PC-9 (cell line): Measurements from ENCODE around the gene SHROOM3. TPM values are rescaled to one million over a fixed set of nuclear protein-coding genes. Genes with fewer than 3 reads are reported as not detected.

Experiments used
- BruUV-seq: library from RNA; stranded (reverse); fragments of 400-500 nt; replicated peaks from 2 replicates; lab custom pipeline; 2021; lab: Mats Ljungman, UMichigan
- CTCF ChIA-PET: fragments of 300-600 bp; sonication (Branson Sonifier 250); formaldehyde crosslinking; loops from one replicate; lab custom pipeline; 2022; ENCODE audit warnings: antibody characterized with exemption; lab: Charles Lee
- POLR2A ChIA-PET: fragments of 300-600 bp; sonication (Branson Sonifier 250); formaldehyde crosslinking; loops from one replicate; lab custom pipeline; 2022; ENCODE audit warnings: antibody characterized with exemption; ENCODE audit not compliant: unreplicated experiment; lab: Charles Lee
- DNase-seq, 2 experiments: peaks; one replicate each; pipeline versions ENCODE4 v3.0.0 to v3.0.0-alpha.2; 2015 to 2022; ENCODE audit warnings: mixed read lengths in 1 of 2
- H2AFZ ChIP-seq: fragments of 200-600 bp; sonication (generic); 2 replicates; pipeline ENCODE4 v1.8.1; 2017; ENCODE audit warnings: antibody characterized with exemption
- H3F3A ChIP-seq: fragments of 200-600 bp; sonication (generic); 2 replicates; pipeline ENCODE4 v1.8.1; 2017; ENCODE audit warnings: antibody characterized with exemption, mild to moderate bottlenecking, low read depth; ENCODE audit not compliant: insufficient read depth
- H3K27ac ChIP-seq: fragments of 200-600 bp; sonication (generic); 2 replicates; pipeline ENCODE4 v1.6.1; 2016; ENCODE audit warnings: mixed run types
- H3K27me3 ChIP-seq: fragments of 200-600 bp; sonication (generic); 2 replicates; pipeline ENCODE4 v1.6.1; 2016; ENCODE audit warnings: low read depth, mixed run types; ENCODE audit not compliant: insufficient read depth
- H3K36me3 ChIP-seq: fragments of 200-600 bp; sonication (generic); 2 replicates; pipeline ENCODE4 v1.6.1; 2016; ENCODE audit warnings: low read depth, mixed run types
- H3K4me1 ChIP-seq: fragments of 200-600 bp; sonication (generic); replicated peaks from 2 replicates; pipeline ENCODE4 v1.6.1; 2016; ENCODE audit warnings: mixed run types; ENCODE audit not compliant: insufficient read depth
- H3K4me2 ChIP-seq: fragments of 200-600 bp; sonication (generic); 2 replicates; pipeline ENCODE4 v1.6.1; 2017; ENCODE audit warnings: mixed run types
- H3K4me3 ChIP-seq: fragments of 200-600 bp; sonication (generic); 2 replicates; pipeline ENCODE4 v1.6.1; 2016; ENCODE audit warnings: mixed run types
- H3K79me2 ChIP-seq: fragments of 200-600 bp; sonication (generic); 2 replicates; pipeline ENCODE4 v1.6.1; 2017; ENCODE audit warnings: low read depth, mixed run types
- H3K9me2 ChIP-seq: fragments of 200-600 bp; sonication (generic); 2 replicates; pipeline ENCODE4 v1.8.1; 2017; ENCODE audit warnings: mild to moderate bottlenecking; ENCODE audit not compliant: insufficient read depth
- H3K9me3 ChIP-seq: fragments of 200-600 bp; sonication (generic); 2 replicates; pipeline ENCODE4 v1.8.1; 2016; ENCODE audit warnings: low read depth; ENCODE audit not compliant: insufficient read depth
- H4K20me1 ChIP-seq: fragments of 200-600 bp; sonication (generic); 2 replicates; pipeline ENCODE4 v1.8.1; 2017; ENCODE audit not compliant: insufficient read depth
- CTCF ChIP-seq: fragments of 200-600 bp; sonication (generic); conservative IDR thresholded peaks from 2 replicates; pipeline ENCODE4 v1.6.1; 2017; ENCODE audit warnings: mixed run types, antibody characterized with exemption, mild to moderate bottlenecking, moderate library complexity
- EZH2 ChIP-seq: fragments of 200-600 bp; sonication (generic); IDR thresholded peaks from 2 replicates; pipeline ENCODE4 v1.8.0; 2017; ENCODE audit warnings: antibody characterized with exemption, low read depth
- intact Hi-C: fragments of 100-400 bp; cut with micrococcal nuclease; formaldehyde crosslinking; loops from one replicate; pipeline ENCODE4 v1.10.0; 2022; ENCODE audit not compliant: unreplicated experiment
- total RNA-seq: library from RNA; stranded (reverse); gene quantifications from 2 replicates; pipeline ENCODE4 v1.2.3, GENCODE V29; 2021

SHROOM3 gene
- total RNA-seq, 1 experiment from 2014 or later = 44.3 TPM

GRCh38 chr4:76536373-76536689 lies 101.3 kb downstream of the SHROOM3 start:
- CTCF ChIA-PET = interaction anchor here (0.6 kb wide), 1 partner anchor 658 kb away, joined by 3 read pairs; no protein-coding TSS in a partner anchor
- H3K27me3 ChIP-seq = no peaks in the 10 kb centered on the region
- H3K27ac ChIP-seq = no peak overlapping the region
- no peaks in the 10 kb centered on the region for H3K79me2 ChIP-seq
- intact Hi-C loops = no loop called here
- no peak overlapping the region for H2AFZ ChIP-seq
- H3K9me3 ChIP-seq = no peaks in the 10 kb centered on the region
- H3K9me2 ChIP-seq = no peaks in the 10 kb centered on the region
- no peaks in the 10 kb centered on the region; the same call in 1 of the 2 replicates for H3K4me1 ChIP-seq
- no peaks in the 10 kb centered on the region for H3K36me3 ChIP-seq
- H3K4me3 ChIP-seq = no peak overlapping the region
- no peaks in the 10 kb centered on the region for H4K20me1 ChIP-seq
- POLR2A ChIA-PET = no interaction called here
- no peaks in the 10 kb centered on the region for H3F3A ChIP-seq
- TF ChIP-seq EZH2 = no peak
- TF ChIP-seq CTCF = no peak
- no TSS peak for BruUV-seq
- DNase-seq = no peak
- no peak overlapping the region for H3K4me2 ChIP-seq

- Histone ChIP-seq H4K20me1 (no peaks in the 10 kb centered on the region), H3K27ac (no peak overlapping the region), H3K27me3 (no peaks in the 10 kb centered on the region), H3K9me3 (no peaks in the 10 kb centered on the region), H3K4me3 (no peak overlapping the region), H3F3A (no peaks in the 10 kb centered on the region), H3K36me3 (no peaks in the 10 kb centered on the region), H3K9me2 (no peaks in the 10 kb centered on the region), H3K4me1 (no peaks in the 10 kb centered on the region; the same call in 1 of the 2 replicates), H3K4me2 (no peak overlapping the region), H2AFZ (no peak overlapping the region), H3K79me2 (no peaks in the 10 kb centered on the region)
- BruUV-seq = no TSS peak
- DNase-seq = no peak
- ChIA-PET POLR2A (interaction anchor here (0.6 kb wide), 1 partner anchor 47 kb away, joined by 3 read pairs; no protein-coding TSS in a partner anchor), CTCF (no interaction called here)
- intact Hi-C loops = no loop called here
- TF ChIP-seq EZH2 (no peak), CTCF (no peak)
These were observed 103.3 kb downstream of the SHROOM3 start for GRCh38 chr4:76538296-76538695.

- Histone ChIP-seq H3K9me3 (no peaks in the 10 kb centered on the region), H3K36me3 (no peaks in the 10 kb centered on the region), H3K9me2 (no peaks in the 10 kb centered on the region), H3K27me3 (no peaks in the 10 kb centered on the region), H4K20me1 (no peaks in the 10 kb centered on the region), H3K4me2 (no peak overlapping the region), H3K79me2 (no peaks in the 10 kb centered on the region), H2AFZ (no peak overlapping the region), H3K4me3 (no peak overlapping the region), H3K27ac (no peak overlapping the region), H3F3A (no peaks in the 10 kb centered on the region), H3K4me1 (no peaks in the 10 kb centered on the region; the same call in 1 of the 2 replicates)
- ChIA-PET CTCF (no interaction called here), POLR2A (no interaction called here)
- intact Hi-C loops = no loop called here
- no TSS peak for BruUV-seq
- no peak for DNase-seq
- TF ChIP-seq EZH2 (no peak), CTCF (no peak)
These were observed 105.0 kb downstream of the SHROOM3 start for GRCh38 chr4:76539979-76540378.
